HEK293 (cell line): ENCODE data around the gene TUT4.

Experiments
- CTCF ChIP-seq: fragments of 450-650 bp; formaldehyde crosslinking; IDR thresholded peaks from 2 replicates; pipeline ENCODE4 v1.5.1; 2016; ENCODE audit warnings: missing biosample characterization, missing genetic modification characterization
- REST ChIP-seq: fragments of 450-650 bp; formaldehyde crosslinking; IDR thresholded peaks from 2 replicates; pipeline ENCODE4 v1.5.1; 2016; ENCODE audit warnings: missing biosample characterization, missing genetic modification characterization
- WT1 ChIP-seq: fragments of 450-650 bp; formaldehyde crosslinking; IDR thresholded peaks from 2 replicates; pipeline ENCODE4 v1.5.1; 2016; ENCODE audit warnings: missing biosample characterization, missing genetic modification characterization
- ZBTB21 ChIP-seq: fragments of 450-650 bp; formaldehyde crosslinking; IDR thresholded peaks from 2 replicates; pipeline ENCODE4 v1.5.1; 2017; ENCODE audit warnings: missing biosample characterization, missing genetic modification characterization
- ZNF18 ChIP-seq: fragments of 450-650 bp; formaldehyde crosslinking; IDR thresholded peaks from 2 replicates; pipeline ENCODE4 v1.5.1; 2016; ENCODE audit warnings: missing biosample characterization, missing genetic modification characterization
- ZNF202 ChIP-seq: fragments of 450-650 bp; formaldehyde crosslinking; IDR thresholded peaks from 2 replicates; pipeline ENCODE4 v1.5.1; 2016; ENCODE audit warnings: missing biosample characterization, missing genetic modification characterization, borderline replicate concordance
- ZNF777 ChIP-seq: fragments of 450-650 bp; formaldehyde crosslinking; IDR thresholded peaks from 2 replicates; pipeline ENCODE4 v1.5.1; 2017; ENCODE audit warnings: missing biosample characterization, missing genetic modification characterization, borderline replicate concordance
- TF ChIP-seq, protein P1 (sequence below): fragments of 450-650 bp; formaldehyde crosslinking; IDR thresholded peaks from 2 replicates; pipeline ENCODE4 v1.5.1; 2016; ENCODE audit warnings: missing biosample characterization, missing genetic modification characterization, low read depth
- TF ChIP-seq, protein P2 (sequence below): fragments of 450-650 bp; formaldehyde crosslinking; IDR thresholded peaks from 2 replicates; pipeline ENCODE4 v1.5.1; 2017; ENCODE audit warnings: missing biosample characterization, mild to moderate bottlenecking, missing genetic modification characterization, moderate library complexity

DNA sequence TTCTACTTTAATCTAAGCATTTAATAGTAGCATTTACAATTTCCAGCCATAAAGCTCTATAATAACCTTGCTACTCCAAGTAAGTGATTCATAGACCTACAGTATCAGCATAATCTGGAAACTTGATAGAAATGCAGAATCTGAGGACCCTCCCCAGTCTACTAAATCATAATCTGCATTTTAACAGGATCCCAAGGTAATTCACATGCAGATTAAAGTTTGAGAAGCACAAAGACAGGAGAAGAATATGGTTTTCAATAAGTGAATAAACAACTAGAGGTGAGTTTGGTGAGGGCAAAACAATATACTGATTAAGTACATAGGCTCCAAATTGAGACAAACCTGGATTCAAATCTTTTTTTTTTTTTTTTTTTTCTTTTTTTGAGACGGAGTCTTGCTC is 91.1 kb downstream of the TUT4 start:
- TF ChIP-seq, protein P1, sequence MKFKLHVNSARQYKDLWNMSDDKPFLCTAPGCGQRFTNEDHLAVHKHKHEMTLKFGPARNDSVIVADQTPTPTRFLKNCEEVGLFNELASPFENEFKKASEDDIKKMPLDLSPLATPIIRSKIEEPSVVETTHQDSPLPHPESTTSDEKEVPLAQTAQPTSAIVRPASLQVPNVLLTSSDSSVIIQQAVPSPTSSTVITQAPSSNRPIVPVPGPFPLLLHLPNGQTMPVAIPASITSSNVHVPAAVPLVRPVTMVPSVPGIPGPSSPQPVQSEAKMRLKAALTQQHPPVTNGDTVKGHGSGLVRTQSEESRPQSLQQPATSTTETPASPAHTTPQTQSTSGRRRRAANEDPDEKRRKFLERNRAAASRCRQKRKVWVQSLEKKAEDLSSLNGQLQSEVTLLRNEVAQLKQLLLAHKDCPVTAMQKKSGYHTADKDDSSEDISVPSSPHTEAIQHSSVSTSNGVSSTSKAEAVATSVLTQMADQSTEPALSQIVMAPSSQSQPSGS (tag by site-specific recombination): no peak
- TF ChIP-seq ZNF18 (tag by site-specific recombination) (no peak), ZNF202 (no peak), REST (tag by site-specific recombination) (no peak), ZNF777 (no peak), WT1 (tag by site-specific recombination) (no peak), ZBTB21 (tag by site-specific recombination) (no peak), CTCF (no peak)
- TF ChIP-seq, protein P2, sequence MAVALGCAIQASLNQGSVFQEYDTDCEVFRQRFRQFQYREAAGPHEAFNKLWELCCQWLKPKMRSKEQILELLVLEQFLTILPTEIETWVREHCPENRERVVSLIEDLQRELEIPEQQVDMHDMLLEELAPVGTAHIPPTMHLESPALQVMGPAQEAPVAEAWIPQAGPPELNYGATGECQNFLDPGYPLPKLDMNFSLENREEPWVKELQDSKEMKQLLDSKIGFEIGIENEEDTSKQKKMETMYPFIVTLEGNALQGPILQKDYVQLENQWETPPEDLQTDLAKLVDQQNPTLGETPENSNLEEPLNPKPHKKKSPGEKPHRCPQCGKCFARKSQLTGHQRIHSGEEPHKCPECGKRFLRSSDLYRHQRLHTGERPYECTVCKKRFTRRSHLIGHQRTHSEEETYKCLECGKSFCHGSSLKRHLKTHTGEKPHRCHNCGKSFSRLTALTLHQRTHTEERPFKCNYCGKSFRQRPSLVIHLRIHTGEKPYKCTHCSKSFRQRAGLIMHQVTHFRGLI: no peak
